Measurements from ENCODE around the gene DIAPH3.

Gene DIAPH3

DNA sequence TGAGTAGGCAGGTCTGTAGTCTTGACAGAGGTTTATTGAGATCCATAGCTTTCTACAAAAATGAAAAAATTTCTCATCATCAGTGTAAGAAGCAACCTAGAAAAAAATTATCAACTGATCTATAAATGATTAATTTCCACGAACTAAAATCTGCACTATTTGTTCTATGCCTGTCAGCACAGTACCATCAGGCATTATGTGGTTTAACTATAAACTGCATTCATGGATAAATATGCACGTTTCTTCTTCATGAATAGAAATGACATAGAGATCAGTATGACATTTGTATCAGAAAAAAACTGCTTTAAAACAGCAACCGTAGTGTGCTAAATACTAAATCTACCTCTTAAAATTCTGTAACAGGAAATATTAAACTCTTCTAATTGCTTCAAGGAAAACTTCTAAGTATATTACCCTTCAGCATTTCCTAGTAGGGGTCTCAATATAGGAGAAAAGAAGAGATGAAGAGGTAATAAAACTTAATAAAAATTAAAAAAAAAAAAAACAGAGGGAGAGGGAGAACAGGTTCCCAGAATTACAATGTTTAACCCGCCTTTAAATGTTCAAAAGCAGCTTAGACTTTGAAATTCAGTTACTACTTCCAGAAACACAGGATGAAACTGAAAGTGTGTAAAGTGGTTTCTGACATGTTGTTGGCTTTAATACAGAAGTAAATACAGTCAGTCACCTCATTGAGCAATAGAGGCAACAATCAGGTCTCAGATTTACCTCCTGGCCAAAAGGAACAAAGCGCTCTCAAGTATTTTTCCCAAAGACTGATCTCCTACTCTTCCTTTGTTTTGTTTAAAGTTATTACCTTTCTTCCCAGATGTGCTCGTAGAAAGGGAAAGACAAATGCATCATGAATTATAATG, 144.4 kb downstream of the DIAPH3 start:
- DNase-seq: no peak

DNA sequence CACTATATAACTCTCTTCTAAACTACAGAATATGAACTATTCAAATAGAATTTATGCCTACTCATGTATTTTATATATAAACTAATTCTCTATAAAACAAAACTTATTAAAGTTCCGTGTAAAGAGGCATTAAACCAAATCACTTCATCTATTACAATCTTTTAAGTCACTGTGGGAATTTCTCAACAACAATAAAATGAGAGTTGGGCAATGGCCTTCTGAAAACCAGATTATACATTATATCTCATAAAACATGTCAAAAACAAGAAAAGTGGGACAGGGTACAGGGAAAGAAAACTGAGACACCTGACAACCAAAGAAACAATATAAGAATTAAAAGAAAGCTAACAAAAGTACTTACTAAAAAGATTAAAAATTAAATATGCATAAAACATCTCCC, 145.2 kb downstream of the DIAPH3 start:
- DNase-seq: no peak

GRCh38 chr13:60016229-60016628, 147.5 kb downstream of the DIAPH3 start:
- no peak for DNase-seq

DNA sequence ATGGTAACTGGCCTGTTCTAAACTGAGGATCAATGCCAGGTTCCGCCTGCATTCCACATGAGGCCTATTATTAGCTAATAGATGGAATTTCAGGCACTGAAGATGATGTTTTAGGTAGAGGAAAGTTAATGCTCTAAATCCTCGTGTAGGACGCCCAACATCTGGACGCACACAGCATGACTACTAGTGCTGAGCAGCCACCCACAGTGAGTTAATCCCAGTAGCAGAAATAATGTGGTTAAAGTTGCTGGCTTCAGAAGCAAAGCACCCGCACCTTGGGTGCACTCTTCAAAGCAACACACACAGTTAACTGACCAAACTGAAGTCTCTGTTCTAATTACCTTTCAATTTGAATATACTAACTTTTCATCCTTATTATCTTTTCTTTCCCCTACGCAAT, 150.6 kb downstream of the DIAPH3 start:
- DNase-seq: no peak

GRCh38 chr13:60012488-60012887, 151.2 kb downstream of the DIAPH3 start:
- no peak for DNase-seq

- no peak for DNase-seq
Observed at GRCh38 chr13:60009300-60010253, 154.2 kb downstream of the DIAPH3 start.

DNA sequence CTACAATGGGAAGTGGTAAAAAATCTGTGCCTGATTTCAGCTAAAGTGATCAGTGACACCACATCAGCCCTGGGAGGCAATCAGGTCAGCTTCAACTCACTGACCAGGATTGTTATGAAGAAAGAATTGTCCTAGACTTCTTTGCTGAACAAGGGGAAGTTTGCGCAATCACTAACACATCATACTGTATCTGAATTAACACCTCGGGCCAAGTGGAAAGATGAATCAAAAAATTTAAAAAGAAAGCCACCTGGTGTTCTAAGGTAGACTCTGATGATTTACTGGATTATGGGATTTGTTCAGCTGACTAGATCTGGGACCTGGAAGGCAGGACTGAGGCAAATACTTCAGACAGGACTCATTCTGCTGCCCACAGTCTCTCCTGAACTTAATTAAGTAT, 161.8 kb downstream of the DIAPH3 start:
- DNase-seq: no peak

GRCh38 chr13:60000976-60001375, 162.8 kb downstream of the DIAPH3 start:
- no peak for DNase-seq

- no peak for DNase-seq
Observed at GRCh38 chr13:60000081-60000480, 163.6 kb downstream of the DIAPH3 start.

- DNase-seq: no peak
Observed at GRCh38 chr13:59997976-59998375, 165.8 kb downstream of the DIAPH3 start.

- DNase-seq: no peak
Observed at GRCh38 chr13:59996461-59996980, 167.2 kb downstream of the DIAPH3 start.

GRCh38 chr13:59991395-59991794, 172.3 kb downstream of the DIAPH3 start:
- DNase-seq: no peak

DNA sequence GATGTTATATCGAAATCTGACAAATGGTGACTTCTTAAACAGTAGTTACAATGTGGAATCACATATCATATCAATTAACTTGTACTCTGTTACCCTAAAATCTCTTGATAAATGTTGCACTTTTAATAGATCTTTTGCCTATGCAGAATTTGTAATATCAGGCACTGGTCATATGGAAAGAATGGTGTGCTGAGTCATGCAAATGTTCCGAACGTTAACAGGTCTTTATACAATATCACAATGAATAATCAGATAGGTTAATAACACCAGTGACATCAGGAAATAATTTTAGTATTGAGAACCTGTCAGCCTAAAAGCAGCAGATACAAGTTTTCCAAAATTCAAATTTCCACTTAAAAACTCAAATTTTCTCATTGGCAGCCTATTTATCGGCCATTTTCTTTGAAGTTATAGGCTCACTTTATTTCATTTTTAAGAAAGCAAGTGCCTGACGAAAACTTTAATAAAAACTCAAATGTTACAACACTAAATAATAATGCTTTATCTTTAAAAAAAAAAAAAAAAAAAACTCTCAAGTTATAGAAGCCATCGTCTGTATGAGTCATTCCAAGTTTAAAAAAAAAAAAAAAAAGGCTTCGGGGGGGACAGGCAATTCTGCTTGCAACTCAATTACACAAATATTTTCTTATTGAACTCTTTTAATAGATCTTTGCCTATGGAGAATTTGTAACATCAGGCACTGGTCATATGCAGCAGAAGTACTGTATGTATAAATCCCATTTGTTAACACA, 180.9 kb downstream of the DIAPH3 start:
- DNase-seq: no peak

DNA sequence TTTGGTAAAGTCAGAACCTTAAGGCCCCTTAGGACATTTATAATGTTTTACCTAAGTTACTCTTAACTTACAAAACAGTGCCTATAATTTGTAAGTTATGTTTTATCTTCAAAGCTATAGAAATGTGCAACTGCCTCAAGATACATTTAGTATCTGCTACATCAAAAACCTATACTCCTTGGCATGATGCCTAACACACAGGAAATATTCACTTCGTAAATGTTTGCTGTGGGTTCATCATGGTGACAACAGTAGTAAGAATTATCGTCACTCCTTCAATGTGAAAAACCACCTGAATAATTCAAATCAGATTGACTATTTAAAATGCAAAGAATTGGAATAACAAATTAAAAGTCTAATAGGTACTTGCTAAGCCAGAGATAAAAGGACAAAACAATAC, 184.1 kb downstream of the DIAPH3 start:
- DNase-seq: no peak

- no peak for DNase-seq
Observed at GRCh38 chr13:59978862-59979261, 184.9 kb downstream of the DIAPH3 start.

DNA sequence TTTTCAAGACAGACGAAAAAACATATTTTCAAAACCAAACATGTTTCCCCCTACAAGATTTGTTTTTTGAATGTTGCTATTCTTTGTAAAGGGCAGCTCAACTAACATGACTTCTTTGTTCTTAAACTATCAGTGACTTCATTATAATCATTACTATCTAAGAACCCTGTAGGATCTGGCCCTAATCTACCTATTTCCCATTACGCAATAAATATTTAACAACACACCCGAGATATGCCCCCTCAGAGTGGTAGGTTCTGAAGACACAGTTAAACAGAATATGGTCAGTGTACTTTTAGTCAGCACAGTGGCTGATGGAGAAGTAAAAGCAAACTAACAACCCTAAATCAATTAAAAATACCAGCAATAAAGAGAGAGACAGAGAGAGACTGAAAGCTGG, 186.9 kb downstream of the DIAPH3 start:
- no peak for DNase-seq

- DNase-seq: no peak
Observed at GRCh38 chr13:59975807-59976435, 187.8 kb downstream of the DIAPH3 start.

- DNase-seq: no peak
Observed at GRCh38 chr13:59970847-59971246, 192.9 kb downstream of the DIAPH3 start.

DNA sequence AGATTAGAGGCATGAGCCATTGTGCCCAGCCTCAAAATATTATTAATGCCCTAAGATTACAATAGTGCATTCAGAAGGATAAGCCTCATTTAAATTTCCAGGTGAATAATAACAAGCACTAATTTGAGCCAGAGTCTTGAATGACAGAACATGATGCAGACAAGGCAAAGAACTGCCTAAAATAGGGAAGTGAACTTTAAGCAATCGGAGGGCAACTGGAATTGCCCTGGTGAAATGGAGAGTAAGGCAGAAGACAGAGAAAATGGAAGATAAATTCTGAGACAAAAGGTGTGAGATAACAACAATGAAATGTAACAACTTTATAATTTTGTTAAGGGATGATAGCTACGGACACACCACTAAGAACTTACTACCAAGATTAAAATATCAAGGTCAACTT, 199.9 kb downstream of the DIAPH3 start:
- no peak for DNase-seq

DNA sequence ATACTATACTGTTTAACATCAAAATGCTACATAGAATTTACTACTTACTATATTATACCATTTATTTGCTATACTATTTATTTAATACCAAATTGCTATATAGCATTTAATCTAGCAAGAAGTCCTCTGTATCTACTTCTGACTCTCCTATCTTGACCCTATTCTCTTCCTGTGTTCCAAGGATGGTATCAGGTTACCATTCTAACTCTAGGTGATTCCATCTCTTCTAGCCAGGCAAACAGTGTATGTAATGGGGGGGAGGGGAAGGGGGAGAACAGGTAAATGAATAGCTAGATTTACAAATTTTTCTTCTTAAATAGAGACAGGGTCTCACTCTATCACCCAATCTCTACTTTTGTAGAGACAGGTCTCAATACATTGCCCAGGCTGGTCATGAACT, 200.3 kb downstream of the DIAPH3 start:
- no peak for DNase-seq

DNA sequence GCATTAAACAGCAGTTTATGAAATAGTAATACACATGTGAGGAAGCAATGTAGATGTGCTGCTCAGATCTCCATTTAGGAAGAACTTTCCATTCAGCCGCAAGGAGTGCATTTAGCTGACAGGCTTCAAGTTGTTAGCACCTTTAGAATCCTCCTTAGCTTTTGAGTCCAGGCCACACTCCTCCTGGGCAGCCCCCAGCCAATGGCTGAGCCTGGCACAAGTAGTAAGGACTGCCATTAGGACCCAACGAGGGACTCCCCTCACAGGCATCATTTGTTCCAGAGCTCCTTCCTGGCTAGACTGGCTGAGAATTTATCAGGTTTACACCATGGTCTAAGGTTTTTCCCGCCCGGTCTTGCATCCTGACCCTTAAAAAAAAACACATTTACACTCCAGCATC, 201.4 kb downstream of the DIAPH3 start:
- no peak for DNase-seq

GRCh38 chr13:59960683-59961082, 203.0 kb downstream of the DIAPH3 start:
- DNase-seq: no peak

All from NCI-H446 treated with DMSO at 0.1 percent for 48 hours (cell line).